GM18498 (cell line): ENCODE data around the gene PGK2.
"Not testable (repeated sequence)": the region's sequence is repeated elsewhere in the genome, so short reads cannot be mapped to it uniquely, and the experiment has no call there.

Experiments used
- ATAC-seq: cut with Tn5 transposase; IDR thresholded peaks from one replicate; pipeline ENCODE4 v1.9.1; 2021; ENCODE audit warnings: mild to moderate bottlenecking, moderate library complexity; ENCODE audit not compliant: unreplicated experiment

The PGK2 gene

DNA sequence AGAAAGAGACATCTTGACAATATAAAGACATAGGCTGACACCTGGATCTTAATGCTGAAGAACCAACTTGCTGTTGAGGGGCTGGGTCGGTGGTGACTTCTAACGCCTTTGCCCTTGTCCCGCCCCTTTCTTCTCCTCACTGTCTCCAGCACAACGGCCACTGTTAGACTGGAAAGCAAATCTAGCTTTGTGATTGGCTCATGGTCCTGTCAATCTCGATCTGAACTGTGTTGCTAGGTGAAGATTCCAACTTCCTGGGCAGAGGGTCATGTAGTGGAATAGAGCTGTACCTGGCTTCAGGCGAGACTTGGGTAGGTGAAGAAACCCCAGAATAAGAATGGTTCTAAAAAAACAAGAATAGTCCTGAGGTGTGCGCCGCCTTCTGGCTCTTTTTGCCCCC lies at the start of gene PGK2:
TSS of gene PGK2 (minus strand) at position 110 of the 400 bp plus-strand sequence. CDS start at position 12, 98 bp downstream.
- no peak for ATAC-seq

GRCh38 chr6:49835140-49835539 lies 48.1 kb upstream of the PGK2 start:
- ATAC-seq, result no peak

DNA sequence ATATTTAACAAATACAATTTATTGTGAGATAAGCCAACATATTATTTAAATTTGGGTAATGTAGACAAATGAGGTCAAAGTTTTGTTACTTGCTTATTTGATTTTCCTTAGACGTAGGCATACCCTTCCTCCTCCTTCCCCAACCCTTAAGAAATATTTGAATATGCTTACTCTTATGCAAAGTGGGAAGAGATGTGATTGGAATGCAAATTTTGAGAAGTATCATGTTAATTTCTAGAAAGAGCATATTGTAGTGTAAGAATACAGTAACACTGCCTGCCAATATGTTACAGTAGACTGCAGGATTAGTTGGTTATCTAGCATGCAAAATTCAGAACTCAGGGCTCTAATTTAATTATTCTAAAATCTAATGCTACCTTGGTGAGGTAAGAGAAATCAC lies 46.3 kb upstream of the PGK2 start:
- no peak for ATAC-seq

DNA sequence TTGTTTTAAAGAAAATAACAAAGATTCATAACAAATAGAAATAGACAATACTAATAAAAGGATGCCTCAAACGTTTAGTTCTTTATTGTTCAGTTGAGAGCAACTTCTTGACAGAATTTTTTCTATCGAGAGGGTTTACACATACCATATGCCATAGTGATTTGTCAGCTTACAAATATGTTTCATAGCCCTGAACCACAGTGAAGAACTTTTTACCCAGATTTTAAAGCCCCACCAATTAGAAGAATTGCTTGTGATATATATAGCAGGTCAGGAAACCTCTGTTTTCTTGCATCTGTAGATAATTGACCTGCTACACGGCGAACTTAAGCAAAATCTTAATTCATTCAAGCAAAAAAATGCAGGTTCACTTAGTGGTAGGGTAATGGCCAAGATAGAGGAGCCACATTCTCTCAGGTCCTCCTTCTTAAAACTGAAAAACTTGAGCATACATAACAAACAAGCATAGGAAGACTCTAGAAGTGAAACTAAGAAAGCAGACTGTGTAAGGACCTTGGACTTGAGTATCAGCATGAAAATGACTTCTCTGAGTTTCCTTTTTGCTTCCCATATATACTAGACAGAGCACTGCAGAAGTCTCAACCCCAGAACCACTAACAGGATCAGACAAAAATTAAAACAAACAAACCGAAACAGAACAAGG lies 39.8 kb upstream of the PGK2 start:
- ATAC-seq, result peak; percentile 97

DNA sequence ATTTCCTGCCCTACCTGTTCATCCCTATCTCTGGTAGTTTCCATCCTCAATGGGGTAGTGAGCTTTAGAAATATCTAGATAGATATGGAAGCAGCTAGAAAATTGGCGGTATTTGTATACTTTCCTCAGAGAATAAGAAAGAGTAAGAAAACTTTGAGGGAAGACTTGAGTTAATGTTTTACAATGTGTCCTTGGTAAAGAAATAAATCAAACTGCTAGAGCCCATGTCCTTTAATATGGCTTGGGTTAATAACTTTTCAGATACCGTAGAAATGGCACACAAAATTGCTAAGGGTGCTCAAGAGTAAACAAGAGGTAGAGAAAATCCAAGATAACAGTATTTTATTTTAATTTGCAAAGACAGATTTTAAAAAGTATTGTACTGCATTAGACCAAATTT lies 28.1 kb upstream of the PGK2 start:
- no peak for ATAC-seq

DNA sequence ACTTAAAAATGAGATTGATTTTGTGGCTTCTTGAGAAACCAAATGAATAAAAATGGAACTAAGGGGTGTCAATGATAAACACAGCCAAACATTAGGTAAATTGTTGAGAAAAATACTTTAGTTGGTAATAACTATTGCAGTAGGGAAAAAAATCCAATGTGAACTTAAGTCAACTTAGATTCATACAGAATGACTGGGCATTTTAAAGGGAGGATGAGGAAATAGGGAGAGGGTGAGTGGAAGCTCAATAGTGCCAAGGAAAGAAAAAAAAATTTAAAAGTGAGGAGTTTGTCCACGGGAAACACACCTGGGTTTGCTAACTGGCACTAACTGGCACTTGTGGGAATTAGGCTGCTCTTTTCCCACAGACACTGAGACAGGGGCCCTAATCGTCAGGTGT lies 26.2 kb upstream of the PGK2 start:
- no peak for ATAC-seq

DNA sequence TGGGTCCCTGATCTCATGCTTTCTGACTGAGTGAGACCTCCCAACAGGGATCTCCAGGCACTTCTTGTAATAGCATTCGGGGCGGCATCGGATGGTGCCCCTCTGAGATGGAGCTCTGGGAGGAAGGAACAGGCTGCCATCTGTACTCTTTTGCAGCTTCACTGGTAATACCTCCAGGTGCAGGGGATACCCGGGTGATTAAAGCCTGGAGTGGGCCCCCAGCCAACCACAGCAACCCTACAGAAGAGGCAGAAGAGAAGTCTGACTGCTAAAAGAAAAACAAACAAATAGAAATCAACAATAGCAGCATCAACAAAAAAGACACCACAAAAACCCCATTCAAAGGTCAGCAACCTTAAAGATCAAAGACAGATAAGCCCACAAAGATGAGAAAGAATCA lies 19.1 kb upstream of the PGK2 start:
- no peak for ATAC-seq

GRCh38 chr6:49805246-49805645 lies 18.2 kb upstream of the PGK2 start:
- no peak for ATAC-seq

- no peak for ATAC-seq
Observed at GRCh38 chr6:49801525-49801924, 14.4 kb upstream of the PGK2 start.

- ATAC-seq, result no peak
Observed at GRCh38 chr6:49799090-49799489, 12.0 kb upstream of the PGK2 start.

DNA sequence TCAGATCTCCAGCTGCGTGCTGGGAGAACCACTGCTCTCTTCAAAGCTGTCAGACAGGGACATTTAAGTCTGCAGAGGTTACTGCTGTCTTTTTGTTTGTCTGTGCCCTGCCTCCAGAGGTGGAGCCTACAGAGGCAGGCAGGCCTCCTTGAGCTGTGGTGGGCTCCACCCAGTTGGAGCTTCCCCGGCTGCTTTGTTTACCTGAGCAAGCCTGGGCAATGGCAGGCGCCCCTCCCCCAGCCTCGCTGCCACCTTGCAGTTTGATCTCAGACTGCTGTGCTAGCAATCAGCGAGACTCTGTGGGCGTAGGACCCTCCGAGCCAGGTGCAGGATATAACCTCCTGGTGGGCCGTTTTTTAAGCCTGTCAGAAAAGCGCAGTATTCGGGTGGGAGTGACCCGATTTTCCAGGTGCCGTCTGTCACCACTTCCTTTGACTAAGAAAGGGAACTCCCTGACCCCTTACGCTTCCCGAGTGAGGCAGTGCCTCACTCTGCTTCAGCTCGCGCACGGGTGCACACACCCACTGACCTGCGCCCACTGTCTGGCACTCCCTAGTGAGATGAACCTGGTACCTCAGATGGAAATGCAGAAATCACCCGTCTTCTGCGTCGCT lies 9.9 kb upstream of the PGK2 start:
- not testable (repeated sequence) for ATAC-seq

GRCh38 chr6:49790341-49790740 lies 3.3 kb upstream of the PGK2 start:
- no peak for ATAC-seq

GRCh38 chr6:49784272-49784671 lies 2.8 kb downstream of the PGK2 start:
- no peak for ATAC-seq

- no peak for ATAC-seq
Observed at GRCh38 chr6:49782725-49783124, 4.4 kb downstream of the PGK2 start.

- ATAC-seq, result no peak
Observed at GRCh38 chr6:49782293-49782692, 4.8 kb downstream of the PGK2 start.

DNA sequence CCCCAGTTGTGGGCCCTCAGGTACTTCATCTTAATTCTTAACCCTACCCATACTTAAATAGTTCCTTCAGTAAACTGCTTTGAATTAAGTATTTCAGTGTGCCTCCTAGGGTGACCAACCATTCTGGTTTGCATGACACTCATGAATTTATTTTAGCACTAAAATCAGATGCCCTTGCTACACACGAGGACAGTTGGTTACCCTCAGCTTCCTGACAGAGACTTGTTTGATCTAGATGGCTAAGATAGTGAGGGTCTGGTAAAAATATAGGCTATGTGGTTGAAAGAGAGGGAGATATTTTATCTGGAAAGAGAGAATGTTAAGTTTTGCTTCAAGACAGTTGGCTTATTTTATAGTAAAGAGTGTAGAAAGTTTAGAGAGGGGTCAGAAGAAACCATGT lies 10.6 kb downstream of the PGK2 start:
- no peak for ATAC-seq

GRCh38 chr6:49775043-49775442 lies 12.0 kb downstream of the PGK2 start:
- ATAC-seq, result no peak

GRCh38 chr6:49772285-49772684 lies 14.8 kb downstream of the PGK2 start:
- ATAC-seq, result no peak

DNA sequence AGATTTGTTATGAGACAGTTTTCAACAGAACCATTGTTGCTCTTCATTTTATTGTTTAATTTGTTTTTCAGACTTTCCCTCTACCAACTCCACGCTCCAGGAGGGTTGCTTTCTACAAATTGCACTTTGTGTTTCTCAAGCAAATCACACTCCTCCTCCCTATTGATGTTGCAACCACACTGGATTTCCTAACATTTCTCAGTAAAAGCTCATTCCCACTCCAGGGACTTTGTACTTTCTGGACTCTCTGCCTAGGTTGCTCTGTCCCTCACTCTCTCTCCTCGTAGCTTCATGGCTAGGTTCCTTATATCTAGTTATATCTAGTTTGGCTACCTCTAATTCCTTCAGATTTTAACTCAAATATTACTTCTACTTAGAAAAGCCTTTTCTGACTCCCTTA lies 20.3 kb downstream of the PGK2 start:
- no peak for ATAC-seq

DNA sequence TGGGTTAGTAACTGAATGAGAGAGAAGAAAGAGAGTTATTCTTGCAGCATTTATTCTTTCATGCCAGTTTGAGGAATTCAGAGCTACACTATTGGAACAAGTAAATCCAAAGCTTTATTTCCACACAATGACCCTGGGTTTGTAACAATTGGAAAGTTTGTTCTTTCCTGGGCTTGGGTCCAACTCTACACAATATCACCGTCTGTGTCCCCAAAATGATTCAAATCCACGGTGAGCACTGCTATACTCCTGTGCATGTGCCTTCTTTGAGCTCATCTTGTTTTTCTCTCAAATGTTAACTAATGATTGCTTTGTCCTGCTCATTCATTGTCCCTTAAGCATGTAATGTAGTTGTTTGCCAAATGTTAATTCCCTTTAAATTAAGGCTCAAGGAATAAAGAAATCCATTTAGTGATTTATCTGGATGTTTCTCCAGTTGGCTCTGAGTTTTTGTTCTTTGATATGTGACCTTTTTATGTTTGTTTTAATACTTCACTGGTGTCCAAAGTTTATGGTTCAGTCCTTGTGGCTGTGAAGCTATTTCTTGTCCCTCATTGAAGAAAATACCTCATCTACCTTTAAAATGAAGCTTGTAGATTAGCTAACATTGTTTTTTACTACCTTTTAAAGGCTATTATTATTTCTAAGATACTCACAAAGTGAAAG lies 22.4 kb downstream of the PGK2 start:
- no peak for ATAC-seq

GRCh38 chr6:49744259-49744658 lies 42.8 kb downstream of the PGK2 start, which contains the start of gene CRISP3:
CRISP3 (minus strand) TSS chr6:49744388; CDS start chr6:49744367, 21 bp downstream.
- no peak for ATAC-seq

- ATAC-seq, result no peak
Observed at GRCh38 chr6:49743429-49743828, 43.7 kb downstream of the PGK2 start.
